BE2C (cell line): ENCODE data around the gene RBM20.

Experiments used
- DNase-seq: peaks from one replicate; pipeline ENCODE4 v3.0.0-alpha.2; 2020
- H3K27me3 ChIP-seq: fragments of 250-450 bp; sonication (Bioruptor Pico); 2 replicates; pipeline ENCODE4 v1.5.1; 2020; ENCODE audit warnings: mild to moderate bottlenecking
- H3K36me3 ChIP-seq: fragments of 250-450 bp; sonication (Bioruptor Pico); 2 replicates; pipeline ENCODE4 v1.5.1; 2020; ENCODE audit warnings: mild to moderate bottlenecking
- H3K4me1 ChIP-seq: fragments of 250-450 bp; sonication (Bioruptor Pico); 2 replicates; pipeline ENCODE4 v1.5.1; 2020
- H3K4me3 ChIP-seq: 2 replicates; pipeline ENCODE4 v1.5.1; 2011; ENCODE audit warnings: low read depth, low read length
- H3K9me3 ChIP-seq: fragments of 250-450 bp; sonication (Bioruptor Pico); 2 replicates; pipeline ENCODE4 v1.5.1; 2020
- CTCF ChIP-seq: IDR thresholded peaks from 2 replicates; pipeline ENCODE4 v1.5.1; 2012; ENCODE audit warnings: mild to moderate bottlenecking, low read depth, low read length

Gene RBM20

GRCh38 chr10:110756876-110757275, 112.7 kb downstream of the RBM20 start:
- Histone ChIP-seq H3K4me3 (no peak overlapping the region), H3K27me3 (no peaks in the 10 kb centered on the region), H3K36me3 (no peaks in the 10 kb centered on the region; the same call in none of the 2 replicates), H3K4me1 (peaks cover 4% of the 10 kb centered on the region; the same call in 1 of the 2 replicates), H3K9me3 (no peaks in the 10 kb centered on the region)
- no peak for TF ChIP-seq CTCF
- no peak for DNase-seq

- no peak for DNase-seq
- H3K4me3 ChIP-seq: no peak overlapping the region
- TF ChIP-seq CTCF: no peak
- no peaks in the 10 kb centered on the region; the same call in none of the 2 replicates for H3K36me3 ChIP-seq
- H3K4me1 ChIP-seq: peaks cover 4% of the 10 kb centered on the region; the same call in 1 of the 2 replicates
- H3K27me3 ChIP-seq: no peaks in the 10 kb centered on the region
- H3K9me3 ChIP-seq: no peaks in the 10 kb centered on the region
Measured at GRCh38 chr10:110757586-110757985, 113.5 kb downstream of the RBM20 start.

GRCh38 chr10:110758128-110758765, 114.1 kb downstream of the RBM20 start:
- no peak for DNase-seq
- Histone ChIP-seq H3K9me3 (no peaks in the 10 kb centered on the region), H3K36me3 (no peaks in the 10 kb centered on the region; the same call in none of the 2 replicates), H3K4me1 (peaks cover 4% of the 10 kb centered on the region; the same call in 1 of the 2 replicates), H3K4me3 (no peak overlapping the region), H3K27me3 (no peaks in the 10 kb centered on the region)
- no peak for TF ChIP-seq CTCF

DNA sequence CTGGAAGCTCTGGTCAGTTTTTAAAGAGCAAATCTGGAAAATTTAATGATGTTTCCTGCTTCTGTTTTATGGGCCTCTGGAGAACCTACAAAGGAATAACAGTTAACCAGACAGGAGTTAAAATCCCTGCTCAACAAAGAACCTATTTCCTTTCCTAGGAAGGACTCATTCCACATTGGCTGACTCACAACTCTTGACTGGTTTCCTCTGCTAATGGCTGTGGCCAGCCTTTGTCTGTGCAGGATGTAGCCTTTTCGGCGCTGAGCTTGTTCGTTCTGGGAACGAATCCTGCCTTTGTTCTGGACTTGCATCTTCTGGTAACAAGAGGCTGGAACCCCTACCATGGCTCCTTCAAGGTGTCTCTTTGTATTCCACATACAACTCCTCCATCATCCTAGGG, 114.8 kb downstream of the RBM20 start:
- Histone ChIP-seq H3K36me3 (no peaks in the 10 kb centered on the region; the same call in none of the 2 replicates), H3K4me1 (peaks cover 4% of the 10 kb centered on the region; the same call in 1 of the 2 replicates), H3K4me3 (no peak overlapping the region), H3K9me3 (no peaks in the 10 kb centered on the region), H3K27me3 (no peaks in the 10 kb centered on the region)
- DNase-seq: no peak
- TF ChIP-seq CTCF: no peak

DNA sequence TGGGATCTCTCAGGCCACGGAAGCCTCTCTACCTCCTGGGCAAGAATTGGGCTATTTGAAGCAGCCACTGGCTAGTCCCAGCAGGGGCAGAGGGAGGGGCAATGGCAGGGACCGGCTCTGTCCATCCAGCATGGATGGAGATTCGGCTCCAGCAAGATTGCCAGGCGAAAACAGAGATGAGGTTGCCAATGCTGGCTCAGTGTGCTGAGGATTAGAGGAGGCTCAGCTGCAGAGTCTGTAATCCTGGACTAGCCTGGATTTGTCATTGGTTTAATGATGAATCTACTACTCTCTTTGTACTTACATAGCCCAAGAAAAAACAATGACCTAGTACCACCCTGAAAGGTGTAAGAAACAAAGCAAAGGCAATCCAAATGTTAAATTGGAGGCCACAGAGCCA, 115.4 kb downstream of the RBM20 start:
- TF ChIP-seq CTCF: no peak
- H3K9me3 ChIP-seq: no peaks in the 10 kb centered on the region

DNA sequence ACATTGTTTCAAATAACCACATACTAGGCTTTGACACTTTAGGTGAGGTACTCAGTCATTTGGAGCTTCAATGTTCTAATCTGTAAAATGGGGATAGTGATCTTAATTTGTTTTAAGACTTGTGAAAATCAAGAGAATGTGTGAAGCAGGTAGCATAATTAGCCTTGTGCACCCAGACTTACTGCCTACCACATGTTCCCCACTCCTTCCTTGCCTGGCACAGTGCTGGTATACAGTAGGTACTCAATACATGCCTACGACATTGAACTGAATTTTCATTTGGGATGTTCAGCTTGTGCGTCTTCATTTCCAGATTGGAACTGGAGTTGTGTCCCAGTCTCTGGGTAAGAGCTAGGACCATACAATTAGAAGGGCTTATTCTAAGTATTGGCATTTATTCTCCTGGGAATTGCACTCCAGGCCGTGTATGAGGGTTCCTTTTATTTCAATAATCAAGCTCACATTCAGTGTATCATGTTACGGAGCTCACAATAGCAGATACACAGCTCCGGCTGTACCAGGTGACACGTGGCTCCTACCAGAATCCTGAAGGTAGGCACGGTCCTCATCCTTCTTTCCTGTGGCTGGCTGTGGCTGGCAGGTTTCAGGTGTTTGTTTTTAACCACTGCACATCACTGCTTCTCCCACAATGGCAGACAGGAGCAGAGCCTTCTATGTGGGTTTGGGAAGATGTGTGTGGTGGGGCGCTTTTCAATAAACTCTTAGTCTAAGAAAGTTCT, 118.1 kb downstream of the RBM20 start:
- no peaks in the 10 kb centered on the region for H3K27me3 ChIP-seq
- no peak overlapping the region for H3K4me3 ChIP-seq
- H3K36me3 ChIP-seq: no peaks in the 10 kb centered on the region
- TF ChIP-seq CTCF: no peak
- H3K9me3 ChIP-seq: no peaks in the 10 kb centered on the region
- DNase-seq: no peak
- peaks cover 13% of the 10 kb centered on the region for H3K4me1 ChIP-seq

More for the DNA sequence above, 115.4 kb downstream of the RBM20 start:
- DNase-seq: no peak
- Histone ChIP-seq H3K36me3 (no peaks in the 10 kb centered on the region; the same call in 1 of the 2 replicates), H3K4me1 (peaks cover 4% of the 10 kb centered on the region; the same call in 1 of the 2 replicates), H3K4me3 (no peak overlapping the region), H3K27me3 (no peaks in the 10 kb centered on the region)
